C4-2B (cell line): ENCODE data around the gene SMOC2.

Experiments
- H3K27ac ChIP-seq: fragments of 450-650 bp; 2 replicates; pipeline ENCODE4 v1.5.1; 2017
- CTCF ChIP-seq: fragments of 450-650 bp; conservative IDR thresholded peaks from 2 replicates; pipeline ENCODE4 v1.5.1; 2017; ENCODE audit warnings: mild to moderate bottlenecking
- ZFX ChIP-seq: fragments of 450-650 bp; IDR thresholded peaks from 2 replicates; pipeline ENCODE4 v1.6.1; 2017

SMOC2 gene

DNA sequence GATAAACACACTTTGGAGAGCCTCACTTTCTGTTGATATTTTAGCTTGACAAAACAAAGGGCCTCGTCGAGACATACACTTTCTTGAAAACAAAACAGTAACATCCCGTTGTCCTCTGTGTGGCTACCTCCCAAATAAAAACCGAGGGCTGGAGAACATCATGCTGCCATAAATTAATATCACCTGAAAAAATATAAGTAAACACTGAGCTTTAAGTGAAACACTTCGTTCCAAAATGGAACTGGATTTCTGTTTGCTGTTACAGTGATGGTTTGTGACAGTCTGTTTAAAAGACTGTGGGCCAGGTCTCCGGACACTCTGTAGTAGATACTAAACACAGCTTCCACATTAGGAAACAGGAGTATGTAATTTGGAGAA lies 187.2 kb downstream of the SMOC2 start:
- no peak overlapping the region for H3K27ac ChIP-seq
- TF ChIP-seq ZFX = no peak
- TF ChIP-seq CTCF = no peak

DNA sequence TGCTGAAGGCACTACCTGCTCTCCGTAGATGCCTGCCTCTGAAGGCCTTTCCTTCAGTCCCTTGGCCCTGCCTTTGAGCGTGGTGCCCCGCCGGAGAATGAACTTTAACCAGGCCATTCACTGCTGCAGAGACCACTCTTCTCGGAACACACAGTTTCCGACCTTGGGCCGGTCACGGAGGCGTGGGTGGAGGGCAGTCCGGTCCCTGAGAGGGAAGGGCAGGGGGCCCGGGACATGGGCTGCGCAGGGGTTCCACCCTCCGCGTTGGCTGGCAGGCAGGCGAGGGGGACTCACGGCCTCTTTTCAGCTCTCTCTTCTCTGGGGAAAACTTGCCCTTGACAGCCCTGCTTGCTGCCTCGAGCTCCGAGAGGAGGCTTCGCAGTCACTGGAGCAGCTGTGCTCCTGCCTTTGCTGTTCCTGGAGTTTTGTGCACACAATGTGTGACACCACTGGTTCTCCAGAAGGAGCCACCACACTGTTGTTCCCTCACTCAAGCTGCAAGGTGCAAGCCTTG lies 187.8 kb downstream of the SMOC2 start:
- no peak overlapping the region for H3K27ac ChIP-seq
- TF ChIP-seq CTCF (no peak), ZFX (no peak)

- no peak overlapping the region for H3K27ac ChIP-seq
- no peak for TF ChIP-seq CTCF
- TF ChIP-seq ZFX = no peak
Observed at GRCh38 chr6:168631564-168631963, 190.6 kb downstream of the SMOC2 start.

GRCh38 chr6:168632694-168633093 lies 191.7 kb downstream of the SMOC2 start:
- TF ChIP-seq ZFX (no peak), CTCF (no peak)
- no peak overlapping the region for H3K27ac ChIP-seq

- no peak overlapping the region for H3K27ac ChIP-seq
- TF ChIP-seq ZFX = no peak
- no peak for TF ChIP-seq CTCF
Observed at GRCh38 chr6:168634541-168635328, 193.8 kb downstream of the SMOC2 start.

DNA sequence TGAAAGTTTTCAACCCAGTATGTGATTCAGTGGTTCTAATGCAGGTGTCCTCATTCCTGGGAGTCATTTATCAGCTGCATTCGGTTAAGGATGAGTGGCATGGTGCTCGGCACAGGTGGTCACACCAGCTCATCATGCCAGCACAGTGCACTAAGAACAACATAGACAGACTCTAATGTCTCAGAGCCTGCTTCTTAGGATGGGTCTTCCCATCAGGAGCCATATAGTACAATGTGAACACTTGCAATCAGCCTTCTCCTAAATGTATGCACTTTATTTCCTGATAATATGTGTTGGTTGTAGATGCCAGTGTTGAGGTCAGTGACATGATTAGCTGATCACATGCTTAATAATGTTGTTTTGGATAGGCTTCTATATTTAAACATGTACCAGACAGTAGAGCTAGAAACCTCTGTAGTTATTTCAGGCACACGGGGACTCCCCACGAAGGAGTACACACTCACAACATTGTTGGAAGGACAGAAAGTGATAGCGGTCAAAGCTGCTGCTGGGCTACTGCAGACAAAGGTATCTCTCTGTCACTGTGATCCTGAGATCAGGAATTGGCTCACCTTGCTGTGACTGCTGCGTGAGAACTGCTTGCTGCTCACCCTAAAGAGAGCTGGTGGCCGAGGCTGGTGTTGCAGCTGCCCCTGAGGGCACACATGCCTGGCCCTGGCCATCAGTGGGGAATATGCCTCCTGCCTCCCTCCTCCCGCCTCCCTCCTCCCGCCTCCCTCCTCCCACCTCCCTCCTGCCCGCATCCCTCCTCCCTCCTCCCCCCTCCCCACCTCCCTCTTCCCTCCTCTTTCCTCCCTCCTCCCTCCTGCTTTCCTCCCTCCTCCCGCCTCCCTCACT lies 195.4 kb downstream of the SMOC2 start:
- no peak overlapping the region for H3K27ac ChIP-seq

More for the DNA sequence above, 195.4 kb downstream of the SMOC2 start:
- no peak for TF ChIP-seq ZFX
- no peak for TF ChIP-seq CTCF
